Liver (tissue), 9 donors: ENCODE results near the gene CLDN15. TPM values are rescaled to one million over a fixed set of nuclear protein-coding genes. Genes with fewer than 3 reads are reported as not detected.

Source experiments
- DNase-seq: peaks from one replicate; pipeline ENCODE4 v3.0.0-alpha.2; 2017; ENCODE audit warnings: low spot score
- H3K27ac ChIP-seq, 2 donors: one replicate each; pipeline ENCODE4 v1.7.0; 2013; ENCODE audit warnings: inconsistent platforms in 2 of 2, low read length in 2 of 2, control low read depth in 1 of 2, low read depth in 1 of 2, mild to moderate bottlenecking in 1 of 2
- H3K27me3 ChIP-seq, 4 donors: one replicate each; pipeline versions ENCODE4 v1.6.1 to v1.7.0; 2013; ENCODE audit warnings: low read length in 3 of 4, inconsistent platforms in 1 of 4, mild to moderate bottlenecking in 1 of 4, moderate library complexity in 1 of 4; ENCODE audit not compliant: control insufficient read depth in 4 of 4, insufficient read depth in 4 of 4
- H3K36me3 ChIP-seq, 4 donors: one replicate each; pipeline versions ENCODE4 v1.6.1 to v1.7.0; 2013; ENCODE audit warnings: low read length in 3 of 4, mild to moderate bottlenecking in 3 of 4, low read depth in 1 of 4, moderate library complexity in 1 of 4; ENCODE audit not compliant: control insufficient read depth in 4 of 4, insufficient read depth in 3 of 4
- H3K4me1 ChIP-seq, 4 donors: one replicate each; pipeline versions ENCODE4 v1.6.1 to v1.7.0; 2013; ENCODE audit warnings: low read length in 3 of 4, mild to moderate bottlenecking in 3 of 4, moderate library complexity in 1 of 4; ENCODE audit not compliant: control insufficient read depth in 4 of 4, insufficient read depth in 4 of 4
- H3K4me3 ChIP-seq, 3 donors: one replicate each; pipeline versions ENCODE4 v1.6.1 to v1.7.0; 2013; ENCODE audit warnings: low read length in 3 of 3, control low read depth in 1 of 3, low read depth in 1 of 3, mild to moderate bottlenecking in 1 of 3
- H3K9ac ChIP-seq, 2 donors: one replicate each; pipeline ENCODE4 v1.7.0; 2013; ENCODE audit warnings: low read length in 2 of 2, mild to moderate bottlenecking in 2 of 2, moderate library complexity in 2 of 2, control low read depth in 1 of 2, low read depth in 1 of 2
- H3K9me3 ChIP-seq, 4 donors: one replicate each; pipeline versions ENCODE4 v1.6.1 to v1.7.0; 2013; ENCODE audit warnings: low read length in 3 of 4; ENCODE audit not compliant: control insufficient read depth in 4 of 4
- EGR1 ChIP-seq, 2 donors: IDR thresholded peaks; 2 replicates each; pipeline ENCODE4 v1.6.1; 2016 to 2018; ENCODE audit warnings: antibody characterized with exemption in 2 of 2, low read depth in 2 of 2
- FOXA1 ChIP-seq: IDR thresholded peaks from 2 replicates; pipeline ENCODE4 v1.6.1; 2016; ENCODE audit warnings: antibody characterized with exemption
- FOXA2 ChIP-seq: IDR thresholded peaks from 2 replicates; pipeline ENCODE4 v1.6.1; 2016; ENCODE audit warnings: antibody characterized with exemption
- GABPA ChIP-seq, 2 donors: IDR thresholded peaks in 1 of 2; conservative IDR thresholded peaks in 1 of 2; 2 replicates each; pipeline ENCODE4 v1.6.1; 2016; ENCODE audit warnings: antibody characterized with exemption in 2 of 2, mild to moderate bottlenecking in 1 of 2, moderate library complexity in 1 of 2
- HNF4A ChIP-seq, 2 donors: conservative IDR thresholded peaks; 2 replicates each; pipeline ENCODE4 v1.6.1; 2016; ENCODE audit warnings: antibody characterized with exemption in 2 of 2, mild to moderate bottlenecking in 2 of 2
- HNF4G ChIP-seq: IDR thresholded peaks from 2 replicates; pipeline ENCODE4 v1.6.1; 2016; ENCODE audit warnings: antibody characterized with exemption
- JUND ChIP-seq, 2 donors: IDR thresholded peaks; 2 replicates each; pipeline ENCODE4 v1.6.1; 2016; ENCODE audit warnings: antibody characterized with exemption in 2 of 2
- NR2F2 ChIP-seq: IDR thresholded peaks from 2 replicates; pipeline ENCODE4 v1.6.1; 2016; ENCODE audit warnings: antibody characterized with exemption
- RAD21 ChIP-seq, 2 donors: IDR thresholded peaks; 2 replicates each; pipeline ENCODE4 v1.6.1; 2016; ENCODE audit warnings: antibody characterized with exemption in 2 of 2, mild to moderate bottlenecking in 2 of 2
- RXRA ChIP-seq, 2 donors: IDR thresholded peaks; 2 replicates each; pipeline ENCODE4 v1.6.1; 2017 to 2018; ENCODE audit warnings: antibody characterized with exemption in 2 of 2, mild to moderate bottlenecking in 1 of 2
- SP1 ChIP-seq: IDR thresholded peaks from 2 replicates; pipeline ENCODE4 v1.6.1; 2018; ENCODE audit warnings: antibody characterized with exemption, mild to moderate bottlenecking
- YY1 ChIP-seq: IDR thresholded peaks from 2 replicates; pipeline ENCODE4 v1.6.1; 2016; ENCODE audit warnings: antibody characterized with exemption, mild to moderate bottlenecking
- WGBS: extraction: QIAGEN DNeasy Blood & Tissue Kit; methylation state at CpG from one replicate; pipeline ENCODE4 v1.1.7; 2013; 5-methylcytosine and 5-hydroxymethylcytosine counted together
- polyA plus RNA-seq, 2 donors: library from polyadenylated mRNA; stranded (reverse) in 1 of 2; unstranded in 1 of 2; fragments of 200-250 nt in 1 of 2; fragments of >200 nt in 1 of 2; fragmentation: Nextera tagmentation in 1 of 2; extraction: Ambion mirVana in 1 of 2; gene quantifications; one replicate each; pipeline versions ENCODE4 v1.2.1 to v1.2.3, GENCODE V29; 2013 to 2015
- total RNA-seq, 2 donors: library from RNA; depleted of rRNA; stranded (reverse); fragments of >200 nt; gene quantifications; one replicate each; pipeline ENCODE4 v1.2.3, GENCODE V29; 2014
- TF ChIP-seq, protein P1 (sequence below): fragments of 150-350 bp; IDR thresholded peaks from 2 replicates; pipeline ENCODE4 v1.5.1; 2017; ENCODE audit warnings: improper control_type of control experiment, low read depth, low read length; ENCODE audit not compliant: missing input control
- TF ChIP-seq, protein P2 (sequence below): IDR thresholded peaks from 2 replicates; pipeline ENCODE4 v1.6.1; 2016; ENCODE audit warnings: antibody characterized with exemption, mild to moderate bottlenecking
- TF ChIP-seq, protein P3 (sequence below): IDR thresholded peaks from 2 replicates; pipeline ENCODE4 v1.6.1; 2016; ENCODE audit warnings: antibody characterized with exemption
- TF ChIP-seq, protein P4 (sequence below): IDR thresholded peaks from 2 replicates; pipeline ENCODE4 v1.6.1; 2016; ENCODE audit warnings: antibody characterized with exemption
- TF ChIP-seq, protein P5 (sequence below): IDR thresholded peaks from 2 replicates; pipeline ENCODE4 v1.6.1; 2016; ENCODE audit warnings: antibody characterized with exemption
- donor health status: healthy.
- donor health status: healthy.
- donor health status: healthy.
- donor health status: healthy.
- donor health status: healthy.

CLDN15 gene
- total and polyA plus RNA-seq, 4 donors = 3.7 to 12.4 (median 4.6) TPM

DNA sequence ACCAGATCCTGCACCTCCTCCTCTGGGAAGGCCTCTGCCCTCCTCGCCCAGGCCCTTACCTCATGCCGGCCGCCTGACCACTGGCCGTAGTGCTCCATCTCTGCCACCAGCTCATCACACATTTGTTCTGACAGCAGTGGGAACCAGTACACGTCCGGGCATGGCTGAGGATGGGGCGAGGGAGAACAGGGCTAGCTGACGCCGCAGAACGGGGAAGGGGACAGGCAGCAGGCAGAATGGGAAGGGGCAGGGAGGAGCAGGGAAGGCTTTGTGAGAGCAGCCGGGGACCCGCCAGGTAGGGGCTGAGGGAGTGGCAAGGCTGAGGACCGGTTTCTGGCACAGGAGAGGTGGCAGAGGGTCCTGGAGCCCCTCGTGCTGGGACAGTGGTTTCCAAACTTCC lies 28.8 kb downstream of the CLDN15 start:
- Histone ChIP-seq H3K36me3 (peaks cover 12 to 48% (median 25%) of the 10 kb centered on the region in 4 donors), H3K27ac (no peak overlapping the region), H3K9ac (no peak overlapping the region), H3K4me3 (no peak overlapping the region), H3K4me1 (no peaks in the 10 kb centered on the region), H3K9me3 (no peaks in the 10 kb centered on the region), H3K27me3 (no peaks in the 10 kb centered on the region)
- no peak for DNase-seq
- 97% methylated on average over 14 of the region's 14 CpGs for WGBS
- TF ChIP-seq RAD21 (IDR thresholded peaks at IDR 0.05) (no peak), HNF4A (conservative IDR thresholded peaks at IDR 0.05) (no peak), YY1 (no peak), FOXA1 (no peak), RXRA (IDR thresholded peaks at IDR 0.05) (no peak), NR2F2 (no peak), FOXA2 (no peak), GABPA (IDR thresholded peaks at IDR 0.05 in 1 of 2, conservative IDR thresholded peaks at IDR 0.05 in 1 of 2) (no peak), EGR1 (IDR thresholded peaks at IDR 0.05; ENCODE audit: low read depth in 2 of 2) (no peak), JUND (IDR thresholded peaks at IDR 0.05) (no peak), SP1 (no peak)
- TF ChIP-seq, protein P1, sequence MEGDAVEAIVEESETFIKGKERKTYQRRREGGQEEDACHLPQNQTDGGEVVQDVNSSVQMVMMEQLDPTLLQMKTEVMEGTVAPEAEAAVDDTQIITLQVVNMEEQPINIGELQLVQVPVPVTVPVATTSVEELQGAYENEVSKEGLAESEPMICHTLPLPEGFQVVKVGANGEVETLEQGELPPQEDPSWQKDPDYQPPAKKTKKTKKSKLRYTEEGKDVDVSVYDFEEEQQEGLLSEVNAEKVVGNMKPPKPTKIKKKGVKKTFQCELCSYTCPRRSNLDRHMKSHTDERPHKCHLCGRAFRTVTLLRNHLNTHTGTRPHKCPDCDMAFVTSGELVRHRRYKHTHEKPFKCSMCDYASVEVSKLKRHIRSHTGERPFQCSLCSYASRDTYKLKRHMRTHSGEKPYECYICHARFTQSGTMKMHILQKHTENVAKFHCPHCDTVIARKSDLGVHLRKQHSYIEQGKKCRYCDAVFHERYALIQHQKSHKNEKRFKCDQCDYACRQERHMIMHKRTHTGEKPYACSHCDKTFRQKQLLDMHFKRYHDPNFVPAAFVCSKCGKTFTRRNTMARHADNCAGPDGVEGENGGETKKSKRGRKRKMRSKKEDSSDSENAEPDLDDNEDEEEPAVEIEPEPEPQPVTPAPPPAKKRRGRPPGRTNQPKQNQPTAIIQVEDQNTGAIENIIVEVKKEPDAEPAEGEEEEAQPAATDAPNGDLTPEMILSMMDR = no peak
- TF ChIP-seq, protein P2, sequence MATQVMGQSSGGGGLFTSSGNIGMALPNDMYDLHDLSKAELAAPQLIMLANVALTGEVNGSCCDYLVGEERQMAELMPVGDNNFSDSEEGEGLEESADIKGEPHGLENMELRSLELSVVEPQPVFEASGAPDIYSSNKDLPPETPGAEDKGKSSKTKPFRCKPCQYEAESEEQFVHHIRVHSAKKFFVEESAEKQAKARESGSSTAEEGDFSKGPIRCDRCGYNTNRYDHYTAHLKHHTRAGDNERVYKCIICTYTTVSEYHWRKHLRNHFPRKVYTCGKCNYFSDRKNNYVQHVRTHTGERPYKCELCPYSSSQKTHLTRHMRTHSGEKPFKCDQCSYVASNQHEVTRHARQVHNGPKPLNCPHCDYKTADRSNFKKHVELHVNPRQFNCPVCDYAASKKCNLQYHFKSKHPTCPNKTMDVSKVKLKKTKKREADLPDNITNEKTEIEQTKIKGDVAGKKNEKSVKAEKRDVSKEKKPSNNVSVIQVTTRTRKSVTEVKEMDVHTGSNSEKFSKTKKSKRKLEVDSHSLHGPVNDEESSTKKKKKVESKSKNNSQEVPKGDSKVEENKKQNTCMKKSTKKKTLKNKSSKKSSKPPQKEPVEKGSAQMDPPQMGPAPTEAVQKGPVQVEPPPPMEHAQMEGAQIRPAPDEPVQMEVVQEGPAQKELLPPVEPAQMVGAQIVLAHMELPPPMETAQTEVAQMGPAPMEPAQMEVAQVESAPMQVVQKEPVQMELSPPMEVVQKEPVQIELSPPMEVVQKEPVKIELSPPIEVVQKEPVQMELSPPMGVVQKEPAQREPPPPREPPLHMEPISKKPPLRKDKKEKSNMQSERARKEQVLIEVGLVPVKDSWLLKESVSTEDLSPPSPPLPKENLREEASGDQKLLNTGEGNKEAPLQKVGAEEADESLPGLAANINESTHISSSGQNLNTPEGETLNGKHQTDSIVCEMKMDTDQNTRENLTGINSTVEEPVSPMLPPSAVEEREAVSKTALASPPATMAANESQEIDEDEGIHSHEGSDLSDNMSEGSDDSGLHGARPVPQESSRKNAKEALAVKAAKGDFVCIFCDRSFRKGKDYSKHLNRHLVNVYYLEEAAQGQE = no peak
- TF ChIP-seq, protein P3, sequence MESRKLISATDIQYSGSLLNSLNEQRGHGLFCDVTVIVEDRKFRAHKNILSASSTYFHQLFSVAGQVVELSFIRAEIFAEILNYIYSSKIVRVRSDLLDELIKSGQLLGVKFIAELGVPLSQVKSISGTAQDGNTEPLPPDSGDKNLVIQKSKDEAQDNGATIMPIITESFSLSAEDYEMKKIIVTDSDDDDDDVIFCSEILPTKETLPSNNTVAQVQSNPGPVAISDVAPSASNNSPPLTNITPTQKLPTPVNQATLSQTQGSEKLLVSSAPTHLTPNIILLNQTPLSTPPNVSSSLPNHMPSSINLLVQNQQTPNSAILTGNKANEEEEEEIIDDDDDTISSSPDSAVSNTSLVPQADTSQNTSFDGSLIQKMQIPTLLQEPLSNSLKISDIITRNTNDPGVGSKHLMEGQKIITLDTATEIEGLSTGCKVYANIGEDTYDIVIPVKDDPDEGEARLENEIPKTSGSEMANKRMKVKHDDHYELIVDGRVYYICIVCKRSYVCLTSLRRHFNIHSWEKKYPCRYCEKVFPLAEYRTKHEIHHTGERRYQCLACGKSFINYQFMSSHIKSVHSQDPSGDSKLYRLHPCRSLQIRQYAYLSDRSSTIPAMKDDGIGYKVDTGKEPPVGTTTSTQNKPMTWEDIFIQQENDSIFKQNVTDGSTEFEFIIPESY = no peak
- TF ChIP-seq, protein P4, sequence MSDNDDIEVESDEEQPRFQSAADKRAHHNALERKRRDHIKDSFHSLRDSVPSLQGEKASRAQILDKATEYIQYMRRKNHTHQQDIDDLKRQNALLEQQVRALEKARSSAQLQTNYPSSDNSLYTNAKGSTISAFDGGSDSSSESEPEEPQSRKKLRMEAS = no peak
- TF ChIP-seq, protein P5, sequence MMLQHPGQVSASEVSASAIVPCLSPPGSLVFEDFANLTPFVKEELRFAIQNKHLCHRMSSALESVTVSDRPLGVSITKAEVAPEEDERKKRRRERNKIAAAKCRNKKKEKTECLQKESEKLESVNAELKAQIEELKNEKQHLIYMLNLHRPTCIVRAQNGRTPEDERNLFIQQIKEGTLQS = no peak

DNA sequence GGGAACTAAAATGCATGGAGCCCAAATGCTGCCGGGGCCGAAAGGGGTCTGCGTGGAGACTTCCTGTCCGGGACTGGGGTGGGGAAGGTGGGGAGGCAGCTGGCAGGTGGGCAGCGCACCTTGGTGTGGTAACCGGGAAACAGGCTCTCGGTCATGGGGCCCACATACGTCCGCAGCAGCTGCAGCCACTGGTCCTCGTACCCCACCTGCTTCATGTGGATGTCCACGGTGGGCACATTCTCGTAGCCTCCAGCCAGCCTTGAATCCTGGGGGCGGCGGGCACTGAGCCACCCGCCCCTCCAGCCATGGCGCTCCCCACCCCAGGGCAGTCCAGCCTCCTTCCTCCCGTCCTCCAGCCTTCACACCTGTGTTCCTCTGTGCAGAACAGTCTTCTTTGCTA lies 30.1 kb downstream of the CLDN15 start:
- no peak overlapping the region for H3K27ac ChIP-seq
- no peak for DNase-seq
- H3K27me3 ChIP-seq = no peaks in the 10 kb centered on the region
- no peaks in the 10 kb centered on the region for H3K9me3 ChIP-seq
- no peak overlapping the region for H3K9ac ChIP-seq
- peaks cover 0 to 2% (median 0%) of the 10 kb centered on the region in 4 donors for H3K4me1 ChIP-seq
- no peak overlapping the region for H3K4me3 ChIP-seq
- TF ChIP-seq RXRA (IDR thresholded peaks at IDR 0.05) (no peak), NR2F2 (no peak), FOXA1 (no peak), HNF4G (no peak), RAD21 (IDR thresholded peaks at IDR 0.05) (no peak), EGR1 (IDR thresholded peaks at IDR 0.05; ENCODE audit: low read depth in 2 of 2) (no peak), FOXA2 (no peak), YY1 (no peak), JUND (IDR thresholded peaks at IDR 0.05) (no peak)
- TF ChIP-seq, protein P3 = no peak
- TF ChIP-seq, protein P4 = no peak
- TF ChIP-seq, protein P1 = no peak
- 94% methylated on average over 17 of the region's 17 CpGs for WGBS
- H3K36me3 ChIP-seq = peaks cover 12 to 45% (median 23%) of the 10 kb centered on the region in 4 donors
